ENCODE measurements around the gene SLN. TPM values are rescaled to one million over a fixed set of nuclear protein-coding genes. Genes with fewer than 3 reads are reported as not detected.

The SLN gene
- total and polyA plus RNA-seq, 2 donors (not counting 1 experiment from before 2014, with no cell fraction given) = not detected

DNA sequence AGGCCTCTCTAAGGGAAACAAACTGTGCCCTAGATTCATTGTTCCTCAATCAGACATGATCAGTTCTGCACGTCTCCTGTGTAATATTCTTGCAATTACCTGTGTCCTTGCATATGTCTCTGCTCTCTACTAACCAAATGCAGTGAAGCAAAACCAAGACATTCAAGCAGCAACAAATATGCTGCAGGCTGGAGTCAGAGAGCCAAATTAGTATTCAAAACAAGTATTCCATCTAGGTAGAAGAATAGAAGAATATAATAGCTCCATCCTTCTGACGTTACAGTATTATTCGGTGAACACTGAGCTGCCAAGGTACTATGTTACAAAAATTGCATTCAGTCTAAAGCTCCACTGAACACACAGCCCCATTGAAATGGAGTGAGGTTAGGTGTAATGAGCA, 51.8 kb downstream of the SLN start:
- H3K9me3 ChIP-seq (ENCODE audit: control insufficient read depth, insufficient read depth, low read depth, low read length) = no peaks in the 10 kb centered on the region

DNA sequence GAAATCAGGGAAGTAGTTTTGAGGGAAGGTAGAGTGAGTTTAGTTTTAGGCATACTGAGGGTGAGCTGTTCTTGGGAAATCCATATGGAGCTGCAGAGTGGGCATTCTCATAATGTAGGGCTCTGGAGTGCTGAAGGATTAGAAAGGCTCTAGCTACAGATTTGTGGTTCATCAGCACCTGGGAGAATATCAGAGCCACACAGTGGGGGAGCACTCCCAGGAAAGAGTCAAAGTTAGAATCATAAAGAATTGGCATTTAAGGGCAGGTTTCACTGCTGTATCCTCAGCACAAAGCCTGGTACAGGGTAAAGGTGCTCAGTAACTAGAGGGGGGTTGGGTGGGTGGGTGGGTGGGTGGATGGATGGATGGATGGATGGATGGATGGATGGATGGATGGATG, 52.5 kb downstream of the SLN start:
- no peak for DNase-seq (ENCODE audit: low read depth in 2 of 2)
- Histone ChIP-seq H3K79me2 (ENCODE audit: control insufficient read depth, insufficient read depth, low read length) (no peaks in the 10 kb centered on the region), H3K4me1 (ENCODE audit: control insufficient read depth, extremely low read depth, insufficient read depth, low read length) (no peaks in the 10 kb centered on the region), H3K27me3 (ENCODE audit: control insufficient read depth, insufficient read depth, low read length) (no peaks in the 10 kb centered on the region), H3K9ac (ENCODE audit: insufficient read depth, low read length) (no peak overlapping the region), H3K4me2 (ENCODE audit: extremely low read depth, insufficient read depth, low read length) (no peak overlapping the region), H4K20me1 (ENCODE audit: control insufficient read depth, extremely low read depth, insufficient read depth, low read length) (no peaks in the 10 kb centered on the region), H2AFZ (ENCODE audit: low read length) (no peak overlapping the region), H3K4me3 (replicated peaks in 1 of 4; ENCODE audit: control extremely low read depth in 1 of 4, insufficient read depth in 1 of 4, low read depth in 3 of 4, low read length in 4 of 4) (no peak overlapping the region), H3K27ac (ENCODE audit: insufficient read depth, low read length) (no peak overlapping the region), H3K9me3 (ENCODE audit: control insufficient read depth, insufficient read depth, low read depth, low read length) (no peaks in the 10 kb centered on the region), H3K36me3 (ENCODE audit: control insufficient read depth, insufficient read depth, low read length) (no peaks in the 10 kb centered on the region)
- no peak for TF ChIP-seq EZH2 (IDR thresholded peaks at IDR 0.05; ENCODE audit: low read length, missing control alignments)
- TF ChIP-seq, protein P1, sequence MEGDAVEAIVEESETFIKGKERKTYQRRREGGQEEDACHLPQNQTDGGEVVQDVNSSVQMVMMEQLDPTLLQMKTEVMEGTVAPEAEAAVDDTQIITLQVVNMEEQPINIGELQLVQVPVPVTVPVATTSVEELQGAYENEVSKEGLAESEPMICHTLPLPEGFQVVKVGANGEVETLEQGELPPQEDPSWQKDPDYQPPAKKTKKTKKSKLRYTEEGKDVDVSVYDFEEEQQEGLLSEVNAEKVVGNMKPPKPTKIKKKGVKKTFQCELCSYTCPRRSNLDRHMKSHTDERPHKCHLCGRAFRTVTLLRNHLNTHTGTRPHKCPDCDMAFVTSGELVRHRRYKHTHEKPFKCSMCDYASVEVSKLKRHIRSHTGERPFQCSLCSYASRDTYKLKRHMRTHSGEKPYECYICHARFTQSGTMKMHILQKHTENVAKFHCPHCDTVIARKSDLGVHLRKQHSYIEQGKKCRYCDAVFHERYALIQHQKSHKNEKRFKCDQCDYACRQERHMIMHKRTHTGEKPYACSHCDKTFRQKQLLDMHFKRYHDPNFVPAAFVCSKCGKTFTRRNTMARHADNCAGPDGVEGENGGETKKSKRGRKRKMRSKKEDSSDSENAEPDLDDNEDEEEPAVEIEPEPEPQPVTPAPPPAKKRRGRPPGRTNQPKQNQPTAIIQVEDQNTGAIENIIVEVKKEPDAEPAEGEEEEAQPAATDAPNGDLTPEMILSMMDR (conservative IDR thresholded peaks at IDR 0.05 in 1 of 2, IDR thresholded peaks at IDR 0.05 in 1 of 2; ENCODE audit: low read depth in 1 of 2, low read length in 2 of 2) = no peak

More for the DNA sequence above, 51.8 kb downstream of the SLN start:
- H3K36me3 ChIP-seq (ENCODE audit: control insufficient read depth, insufficient read depth, low read length) = no peaks in the 10 kb centered on the region
- H4K20me1 ChIP-seq (ENCODE audit: control insufficient read depth, extremely low read depth, insufficient read depth, low read length) = no peaks in the 10 kb centered on the region
- no peak for TF ChIP-seq EZH2 (IDR thresholded peaks at IDR 0.05; ENCODE audit: low read length, missing control alignments)
- no peaks in the 10 kb centered on the region for H3K79me2 ChIP-seq (ENCODE audit: control insufficient read depth, insufficient read depth, low read length)
- no peaks in the 10 kb centered on the region for H3K27me3 ChIP-seq (ENCODE audit: control insufficient read depth, insufficient read depth, low read length)
- H3K4me2 ChIP-seq (ENCODE audit: extremely low read depth, insufficient read depth, low read length) = no peak overlapping the region
- no peak for DNase-seq (ENCODE audit: low read depth in 2 of 2)
- no peak overlapping the region for H3K4me3 ChIP-seq (replicated peaks in 1 of 4; ENCODE audit: control extremely low read depth in 1 of 4, insufficient read depth in 1 of 4, low read depth in 3 of 4, low read length in 4 of 4)
- no peak overlapping the region for H3K9ac ChIP-seq (ENCODE audit: insufficient read depth, low read length)
- H3K27ac ChIP-seq (ENCODE audit: insufficient read depth, low read length) = no peak overlapping the region
- H3K4me1 ChIP-seq (ENCODE audit: control insufficient read depth, extremely low read depth, insufficient read depth, low read length) = no peaks in the 10 kb centered on the region
- no peak overlapping the region for H2AFZ ChIP-seq (ENCODE audit: low read length)

Other genes starting within 250 kb of the SLN start
- 8.0 and 11.7 TPM in 2 replicates for gene ALKBH8, start 146.3 kb downstream of the SLN start, total RNA-seq
- 8.3 and 8.6 TPM in 2 replicates for gene ALKBH8, start 146.3 kb downstream of the SLN start, polyA plus RNA-seq
- gene ELMOD1, start 120.9 kb downstream of the SLN start, total RNA-seq = under 0.01 and 0.17 TPM in 2 replicates
- 0.79 and 0.91 TPM in 2 replicates for gene ELMOD1, start 120.9 kb downstream of the SLN start, polyA plus RNA-seq
- 7.4 and 9.8 TPM in 2 replicates for gene SLC35F2, start 146.7 kb upstream of the SLN start, total RNA-seq
- gene SLC35F2, start 146.7 kb upstream of the SLN start, polyA plus RNA-seq = 2.8 and 9.0 TPM in 2 replicates
- gene RAB39A, start 216.4 kb upstream of the SLN start, total RNA-seq = not detected in 2 replicates
- gene RAB39A, start 216.4 kb upstream of the SLN start, polyA plus RNA-seq = not detected in 2 replicates